Lung microvascular endothelial cell (primary cell): ENCODE measurements around the gene IFT20. TPM values are rescaled to one million over a fixed set of nuclear protein-coding genes. Genes with fewer than 3 reads are reported as not detected.

Experiments used
- DNase-seq, 2 donors: peaks; one replicate each; pipeline versions ENCODE4 v3.0.0 to v3.0.0-alpha.2; 2010; ENCODE audit warnings: low read depth in 2 of 2
- total RNA-seq: library from RNA; depleted of rRNA; stranded (reverse); fragments of >200 nt; gene quantifications from 2 replicates; pipeline ENCODE4 v1.2.1, GENCODE V29; 2014

Gene IFT20
- total RNA-seq: 42.3 and 43.3 TPM in 2 replicates

DNA sequence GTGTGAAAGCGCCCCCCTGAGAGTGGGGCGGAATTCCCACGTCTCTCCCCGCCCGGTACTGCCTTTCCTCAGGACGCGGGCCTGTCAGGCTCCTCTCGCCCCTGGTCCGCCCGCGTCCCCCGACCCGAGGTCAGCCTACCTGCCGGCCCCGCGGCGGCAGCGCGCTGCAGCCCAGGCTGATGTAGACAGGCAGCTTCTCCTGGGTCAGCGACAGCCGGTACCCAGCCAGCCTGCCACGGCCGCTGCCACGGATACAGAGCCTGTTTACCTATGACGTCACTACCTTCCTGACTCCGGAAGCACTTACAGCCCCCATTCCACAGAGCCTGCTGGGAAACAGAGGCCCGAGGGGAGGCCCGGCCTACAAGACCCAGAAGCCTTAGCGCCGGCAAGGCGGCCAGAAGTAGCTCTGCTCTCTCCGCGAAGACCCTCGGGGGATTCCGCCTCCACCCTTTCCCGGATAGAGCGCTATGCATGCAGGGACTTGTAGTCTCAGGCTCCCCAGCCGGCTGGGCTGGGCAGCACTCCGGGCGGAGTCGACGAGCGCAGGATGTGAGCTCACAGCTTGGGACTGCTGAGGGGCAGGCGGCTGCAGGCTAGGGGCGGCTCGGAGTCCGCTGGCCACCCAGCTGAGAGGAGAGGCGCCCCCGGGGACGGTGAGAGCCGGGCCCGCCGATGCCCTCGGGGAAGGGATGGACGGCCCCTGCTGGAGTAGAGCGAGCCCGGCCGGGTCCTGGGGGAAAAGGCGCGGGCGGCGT lies at the start of gene IFT20, which contains the start of gene TNFAIP1:
Gene IFT20 (minus strand): TSS at position 272 of the 758 bp plus-strand sequence. CDS start 3,487 bp downstream, outside the sequence.
Gene TNFAIP1 (plus strand): TSS at position 561 of the 758 bp plus-strand sequence. CDS start 3,761 bp downstream, outside the sequence.
- DNase-seq: peak; percentile 100

DNA sequence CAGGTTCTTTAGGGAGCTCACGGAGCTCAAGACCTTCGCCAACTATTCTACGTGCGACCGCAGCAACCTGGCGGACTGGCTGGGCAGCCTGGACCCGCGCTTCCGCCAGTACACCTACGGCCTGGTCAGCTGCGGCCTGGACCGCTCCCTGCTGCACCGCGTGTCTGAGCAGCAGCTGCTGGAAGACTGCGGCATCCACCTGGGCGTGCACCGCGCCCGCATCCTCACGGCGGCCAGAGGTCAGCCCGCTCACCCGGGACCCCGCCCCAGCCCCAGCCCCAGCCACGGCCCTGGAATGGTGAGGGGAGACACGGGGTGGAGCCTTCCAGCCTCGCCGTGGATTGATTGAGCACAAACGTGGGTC lies 49.7 kb upstream of the IFT20 start:
- DNase-seq: no peak

GRCh38 chr17:28384281-28385036 lies 49.2 kb upstream of the IFT20 start:
- DNase-seq: peak; percentile 9 to 30

- DNase-seq: peak; percentile 27 to 42
Observed at GRCh38 chr17:28381141-28381825, 46.0 kb upstream of the IFT20 start.

DNA sequence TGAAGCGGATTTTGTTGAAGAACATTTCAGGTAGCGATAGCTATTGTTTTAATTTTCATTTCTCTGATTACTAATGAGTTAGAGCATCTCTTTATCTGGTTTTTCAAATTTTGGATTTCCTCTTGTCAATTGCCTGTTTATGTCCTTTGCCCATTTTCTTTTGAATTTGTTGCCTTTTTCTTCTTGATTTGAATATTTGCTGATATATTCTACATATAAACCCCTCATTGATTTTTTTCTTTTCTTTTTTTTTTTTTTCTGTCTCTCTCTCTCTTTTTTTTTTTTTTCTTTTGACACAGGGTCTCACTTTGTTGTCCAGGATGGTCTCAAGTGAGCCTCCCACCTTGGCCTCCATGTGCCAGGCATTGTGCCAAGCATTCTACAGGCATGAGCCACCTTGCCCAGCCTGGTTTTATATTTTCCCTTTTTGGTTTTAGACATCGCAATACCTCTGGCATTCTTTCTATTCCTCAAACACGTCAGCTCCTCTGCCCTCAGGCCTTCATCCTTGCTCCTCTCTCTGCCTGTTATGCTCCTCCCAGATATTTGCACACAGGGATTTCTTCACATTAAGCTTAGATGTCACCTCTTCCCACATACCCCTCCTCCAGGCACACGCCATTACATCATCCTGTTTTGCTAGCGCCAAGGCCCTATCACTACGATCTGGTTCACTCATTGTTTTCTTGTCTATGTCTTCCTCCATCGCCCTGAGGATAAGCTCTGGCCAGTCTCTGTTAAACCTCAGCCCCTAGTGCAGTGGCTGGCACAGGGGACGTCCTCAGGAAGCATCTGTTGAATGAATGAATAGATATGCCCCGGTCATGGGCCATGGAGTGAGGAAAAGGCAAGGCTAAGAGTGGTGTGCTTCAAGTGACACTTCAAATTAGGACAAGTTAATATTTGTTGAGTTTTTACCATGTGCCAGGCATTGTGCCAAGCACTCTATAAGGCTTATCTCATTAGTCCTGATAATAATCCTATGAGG lies 44.8 kb upstream of the IFT20 start:
- DNase-seq: peak in 1 of 2 donors; percentile 34

GRCh38 chr17:28372945-28373274 lies 37.6 kb upstream of the IFT20 start:
- no peak for DNase-seq

DNA sequence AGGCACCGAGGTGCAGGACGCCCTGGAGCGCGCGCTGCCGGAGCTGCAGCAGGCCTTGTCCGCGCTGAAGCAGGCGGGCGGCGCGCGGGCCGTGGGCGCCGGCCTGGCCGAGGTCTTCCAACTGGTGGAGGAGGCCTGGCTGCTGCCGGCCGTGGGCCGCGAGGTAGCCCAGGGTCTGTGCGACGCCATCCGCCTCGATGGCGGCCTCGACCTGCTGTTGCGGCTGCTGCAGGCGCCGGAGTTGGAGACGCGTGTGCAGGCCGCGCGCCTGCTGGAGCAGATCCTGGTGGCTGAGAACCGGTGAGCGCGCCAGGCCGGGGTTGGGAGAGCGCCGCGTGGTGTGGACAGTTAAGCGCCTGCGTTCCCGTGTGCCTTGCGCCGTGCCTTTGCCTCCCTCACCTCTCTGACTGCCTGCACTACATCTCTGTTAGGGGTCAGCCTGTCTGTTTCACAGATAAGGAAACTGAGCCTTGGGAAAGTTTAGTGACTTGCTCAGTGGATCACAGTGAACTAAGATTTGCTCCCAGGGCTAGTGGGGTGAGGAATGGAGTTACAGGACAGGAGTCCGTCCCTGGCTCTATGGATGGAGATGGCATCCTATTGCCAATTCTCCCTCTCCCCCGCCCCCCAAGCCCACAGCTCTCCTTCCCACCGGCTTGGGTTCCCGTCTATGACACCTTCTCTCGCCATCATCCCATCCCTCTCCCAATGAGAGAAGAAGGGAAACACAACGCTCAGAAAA lies 37.1 kb upstream of the IFT20 start:
- DNase-seq: peak; percentile 27 to 56

DNA sequence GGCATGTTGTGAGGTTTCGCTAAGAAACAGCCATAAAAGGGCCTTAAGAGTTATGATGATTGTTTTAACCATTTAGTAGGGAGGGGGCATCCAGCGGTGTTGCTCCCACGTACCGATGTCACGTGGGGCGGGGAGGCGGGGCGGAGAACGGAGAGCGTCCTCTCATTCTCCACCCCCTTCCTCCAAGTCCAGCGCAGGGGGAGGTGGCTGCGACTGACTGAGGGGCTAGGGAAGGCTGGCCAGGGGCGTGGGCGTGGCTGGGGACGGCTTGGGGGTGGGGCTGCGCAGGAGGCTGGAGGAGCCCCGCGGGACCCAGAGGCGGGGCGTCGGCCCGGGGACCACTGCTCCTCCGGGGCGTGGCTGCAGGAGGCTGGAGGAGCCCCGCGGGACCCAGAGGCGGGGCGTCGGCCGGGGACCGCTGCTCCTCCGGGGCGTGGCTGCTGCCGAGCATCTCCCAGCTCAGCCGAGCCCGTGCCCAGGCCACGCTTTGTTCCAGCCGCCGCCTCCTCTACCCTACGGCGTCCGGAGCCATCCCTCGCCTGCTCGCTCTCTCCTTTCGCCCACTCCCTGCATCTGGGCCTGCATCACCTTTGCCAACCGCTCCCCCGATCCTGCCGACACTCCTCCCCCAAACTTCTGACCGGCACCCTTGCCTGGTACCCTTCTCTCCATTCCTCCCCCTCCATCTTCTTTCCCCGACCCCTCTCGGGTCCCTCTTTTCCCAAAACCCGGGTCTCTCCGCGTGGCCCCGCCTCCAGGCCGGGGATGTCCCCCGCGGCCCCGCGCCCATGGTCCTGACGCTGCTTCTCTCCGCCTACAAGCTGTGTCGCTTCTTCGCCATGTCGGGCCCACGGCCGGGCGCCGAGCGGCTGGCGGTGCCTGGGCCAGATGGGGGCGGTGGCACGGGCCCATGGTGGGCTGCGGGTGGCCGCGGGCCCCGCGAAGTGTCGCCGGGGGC lies 36.3 kb upstream of the IFT20 start, which contains the start of gene SARM1:
Gene SARM1 (plus strand): TSS at position 450 of the 958 bp plus-strand sequence. CDS start 339 bp downstream, at position 789.
- DNase-seq: peak; percentile 54 to 59

DNA sequence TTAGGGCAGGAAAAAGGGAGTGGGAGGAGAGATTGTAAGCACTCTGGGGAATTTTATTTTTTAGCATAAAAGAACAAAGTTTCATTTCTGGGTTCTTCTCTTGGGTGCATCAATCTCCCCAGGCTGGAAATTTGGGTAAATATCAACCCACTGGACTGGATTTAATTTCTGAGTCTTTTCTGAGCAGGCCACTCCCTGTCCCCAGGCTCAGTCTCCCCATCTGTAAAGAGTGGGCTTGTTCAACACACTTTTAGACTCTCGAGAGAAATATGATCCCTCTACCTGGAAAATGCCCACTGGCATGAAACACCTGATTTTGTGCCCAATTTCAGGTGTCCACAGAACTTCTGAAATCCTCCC lies 35.5 kb upstream of the IFT20 start:
- DNase-seq: no peak

- DNase-seq: peak in 1 of 2 donors; percentile 25
Observed at GRCh38 chr17:28370035-28370743, 34.9 kb upstream of the IFT20 start, which contains the start of gene VTN. VTN (minus strand) TSS chr17:28370307; CDS start chr17:28370203, 104 bp downstream.

DNA sequence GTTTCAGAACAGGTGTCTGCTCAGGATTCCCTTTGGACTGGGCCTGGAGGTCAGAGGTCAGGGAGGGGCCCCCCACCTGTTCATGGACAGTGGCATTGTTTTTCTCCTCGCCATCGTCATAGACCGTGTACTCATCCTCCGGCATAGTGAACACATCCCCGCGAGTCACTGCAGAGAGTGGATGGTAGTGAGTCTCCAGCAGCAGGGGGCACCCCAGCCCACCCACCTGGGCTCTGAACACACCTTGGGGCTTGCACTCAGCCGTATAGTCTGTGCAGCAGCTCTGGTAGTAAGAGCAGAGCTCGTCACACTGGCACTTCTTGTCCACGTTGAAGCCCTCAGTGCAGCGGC lies 34.4 kb upstream of the IFT20 start:
- no peak for DNase-seq

DNA sequence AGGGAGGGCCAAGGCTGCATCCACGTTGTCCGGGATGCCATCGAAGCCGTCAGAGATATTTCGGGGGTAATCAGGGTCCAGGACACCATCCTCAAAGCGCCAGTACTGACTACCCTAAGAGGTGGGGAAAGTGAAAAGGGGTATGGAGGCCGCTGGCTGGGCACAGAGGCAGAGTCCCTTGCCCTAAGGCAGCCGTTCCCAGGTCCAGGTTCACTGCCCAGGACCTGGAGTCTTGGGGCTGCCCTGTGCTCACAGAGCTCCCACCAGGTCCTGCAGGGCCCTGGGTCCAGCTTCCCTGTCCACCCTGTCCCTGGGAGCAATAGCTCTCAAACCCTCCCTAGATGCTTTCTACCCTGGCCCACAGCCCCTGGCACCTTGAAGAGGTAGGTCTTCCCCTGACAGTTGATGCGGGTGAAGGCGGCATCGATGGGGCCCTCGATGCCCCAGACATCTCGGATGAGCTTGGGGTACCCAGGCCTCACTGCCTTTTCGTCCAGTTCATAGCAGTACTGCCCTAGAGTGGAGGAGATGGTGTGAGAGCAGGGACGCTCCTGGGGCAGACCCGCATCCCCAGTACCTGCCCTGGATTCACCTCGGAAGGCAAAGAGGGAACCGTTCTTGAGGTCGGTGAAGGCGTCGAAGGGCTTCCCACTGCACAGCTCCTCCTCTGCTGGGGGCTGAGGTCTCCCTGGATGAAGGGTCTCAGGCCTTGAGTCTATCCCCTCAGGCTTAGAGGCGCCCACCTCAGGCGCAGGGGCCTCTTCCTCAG lies 33.8 kb upstream of the IFT20 start:
- DNase-seq: no peak

DNA sequence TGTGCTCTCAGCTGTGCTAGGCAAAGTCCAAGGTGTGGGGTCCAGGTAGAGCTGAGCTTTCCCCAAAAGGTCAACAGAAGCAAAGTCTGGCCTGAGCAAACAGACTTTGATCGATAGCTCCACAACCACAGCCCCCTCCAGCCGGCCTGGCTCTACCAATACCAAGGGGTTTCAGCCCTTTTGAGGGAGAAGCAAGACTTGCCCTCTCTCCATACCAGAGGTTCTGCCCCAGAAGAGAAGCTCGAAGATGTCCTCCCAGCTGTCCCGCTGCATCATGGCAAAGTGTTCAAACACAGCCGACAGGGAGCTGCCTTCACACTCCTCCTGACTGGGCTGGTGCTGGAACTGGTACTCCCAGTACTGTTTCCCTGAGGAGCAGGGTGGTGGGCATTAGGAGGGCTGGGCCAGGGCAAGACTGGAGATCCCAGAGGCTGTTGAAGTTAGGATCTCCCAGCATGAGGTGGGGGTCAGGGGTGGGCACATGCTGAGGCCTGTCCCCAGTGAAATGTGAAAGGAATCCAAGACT lies 33.1 kb upstream of the IFT20 start:
- no peak for DNase-seq

DNA sequence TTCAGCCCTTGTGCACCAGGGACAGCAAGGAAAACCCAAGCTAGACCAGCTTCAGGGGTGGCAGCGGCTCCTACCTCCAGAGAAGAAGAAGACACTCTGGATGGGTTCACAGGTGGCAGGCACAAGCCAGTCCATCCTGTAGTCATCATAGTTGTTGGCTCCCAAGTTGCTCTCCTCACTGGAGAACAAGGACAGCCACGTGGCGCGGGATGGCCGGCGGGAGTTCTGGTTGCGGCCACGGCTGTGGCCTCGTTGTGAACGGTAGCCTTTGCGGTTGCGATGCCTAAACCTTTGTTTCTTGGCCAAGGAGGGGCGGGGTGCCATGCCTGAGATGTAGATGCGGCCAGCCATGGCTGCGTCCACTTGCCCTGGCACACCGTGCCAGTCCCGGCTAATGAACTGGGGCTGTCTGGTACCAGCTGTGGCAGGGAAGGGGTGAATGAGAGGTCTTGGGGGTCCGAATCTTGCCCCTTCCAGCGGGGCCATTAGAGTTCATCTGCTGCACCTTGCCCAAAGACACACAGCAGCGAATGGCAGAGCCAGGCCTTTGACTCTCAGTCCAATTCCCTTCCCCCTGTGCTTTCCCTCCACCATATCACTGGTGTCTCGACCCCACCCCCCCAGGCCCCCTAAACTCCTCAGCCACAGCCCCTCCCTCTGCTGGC lies 32.5 kb upstream of the IFT20 start:
- DNase-seq: no peak

DNA sequence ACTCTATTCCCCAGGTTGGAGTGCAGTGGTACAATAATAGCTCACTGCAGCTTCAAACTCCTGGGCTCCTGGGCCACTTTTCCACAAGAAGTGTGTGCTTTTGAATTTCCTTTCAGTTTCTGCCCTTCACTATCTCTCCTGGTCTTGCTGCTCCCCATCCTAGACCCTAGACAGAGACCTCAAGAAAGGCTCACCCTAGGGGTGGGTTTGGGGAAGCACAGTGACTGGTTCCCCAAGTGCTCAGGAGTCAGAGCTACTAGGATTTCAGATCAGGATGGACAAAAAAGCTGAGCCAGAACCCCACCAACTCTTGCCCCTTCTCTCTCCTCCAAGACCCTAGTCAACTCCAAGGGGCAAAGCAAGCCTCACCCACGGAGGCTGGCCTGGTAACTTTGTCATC lies 31.3 kb upstream of the IFT20 start:
- DNase-seq: no peak

DNA sequence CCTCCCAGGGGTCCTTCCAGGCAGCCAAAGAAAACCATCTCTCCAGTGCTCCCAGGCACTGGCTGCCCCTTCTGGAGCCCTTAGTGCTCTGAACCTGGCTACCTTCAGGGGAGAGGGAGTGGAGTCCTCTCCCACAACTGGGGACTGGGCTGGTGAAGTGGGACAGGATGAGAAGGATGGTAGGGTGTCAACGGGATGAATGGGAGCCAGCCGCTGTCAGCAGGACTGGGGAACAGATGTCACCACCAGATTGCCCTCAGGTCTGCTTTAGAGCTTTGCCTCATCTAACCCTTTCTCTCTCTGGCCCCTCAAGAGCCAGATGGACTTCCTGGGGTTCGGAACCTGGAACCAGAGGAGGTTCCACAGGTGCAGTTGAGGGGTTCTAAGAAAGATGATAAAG lies 30.2 kb upstream of the IFT20 start:
- DNase-seq: no peak
